HepG2 (cell line): Measurements from ENCODE around the gene SFI1. TPM values are rescaled to one million over a fixed set of nuclear protein-coding genes. Genes with fewer than 3 reads are reported as not detected.
"Not testable (repeated sequence)": the region's sequence is repeated elsewhere in the genome, so short reads cannot be mapped to it uniquely, and the experiment has no call there.

Experiments used
- ATAC-seq: fragments of 200-7000 bp; cut with Tn5 transposase; 3 replicates; pipeline ENCODE4 v1.9.1; 2020; ENCODE audit warnings: mild to moderate bottlenecking, moderate library complexity
- BruUV-seq: library from RNA; stranded (reverse); fragments of 400-500 nt; replicated peaks from 2 replicates; lab custom pipeline; 2021; lab: Mats Ljungman, UMichigan
- CTCF ChIA-PET: fragments of 300-600 bp; formaldehyde crosslinking; extraction: SDS; loops from one replicate; lab custom pipeline; 2021; ENCODE audit warnings: low total read pairs, inconsistent platforms, low intra/inter-chr PET ratio; lab: Yijun Ruan, JAX
- POLR2A ChIA-PET: fragments of 350-600 bp; sonication (Branson Sonifier 250); formaldehyde crosslinking; loops from one replicate; lab custom pipeline; 2020; ENCODE audit warnings: antibody characterized with exemption, inconsistent platforms; lab: Yijun Ruan, JAX
- DNase-seq: peaks from one replicate; pipeline ENCODE4 v3.0.0-alpha.2; 2015; ENCODE audit warnings: low spot score
- FAIRE-seq: peaks from 3 replicates; lab custom pipeline; 2011; peaks lifted over from hg19 to GRCh38; lab: Jason Lieb, UNC
- H2AFZ ChIP-seq: one replicate; pipeline ENCODE4 v1.6.1; 2011; ENCODE audit warnings: low read length, inconsistent platforms
- H3K27ac ChIP-seq: fragments of 300-600 bp; 3 replicates; pipeline ENCODE4 v1.8.0; 2011; ENCODE audit warnings: mixed run types, mild to moderate bottlenecking, mixed read lengths, low read length, inconsistent platforms; ENCODE audit not compliant: insufficient read depth; ENCODE audit errors: extremely low read length
- H3K27me3 ChIP-seq, 2 experiments: fragments of 200-600 bp in 1 of 2; 2 replicates in 1 of 2; 3 replicates in 1 of 2; pipeline versions ENCODE4 v1.6.0 to v1.8.0; 2011; ENCODE audit warnings: low read length in 2 of 2, mild to moderate bottlenecking in 2 of 2, moderate library complexity in 2 of 2, inconsistent platforms in 1 of 2; ENCODE audit not compliant: insufficient read depth in 2 of 2, control insufficient read depth in 1 of 2
- H3K36me3 ChIP-seq, 2 experiments: fragments of 200-600 bp in 1 of 2; replicated peaks in 1 of 2; 2 replicates in 1 of 2; 3 replicates in 1 of 2; pipeline versions ENCODE4 v1.5.1 to v1.8.0; 2011; ENCODE audit warnings: low read length in 2 of 2, inconsistent platforms in 1 of 2; ENCODE audit not compliant: insufficient read depth in 2 of 2, control insufficient read depth in 1 of 2
- H3K4me1 ChIP-seq: 2 replicates; pipeline ENCODE4 v1.5.1; 2012; ENCODE audit warnings: low read length, inconsistent platforms; ENCODE audit not compliant: insufficient read depth
- H3K4me2 ChIP-seq: 2 replicates; pipeline ENCODE4 v1.6.0; 2011; ENCODE audit warnings: low read depth, low read length, inconsistent platforms
- H3K4me3 ChIP-seq, 3 experiments: fragments of 200-600 bp in 1 of 3; sonication (generic), shearing (Covaris generic) in 1 of 3; replicated peaks in 1 of 3; 2 replicates each; pipeline ENCODE4 v1.5.1; 2011 to 2016; ENCODE audit warnings: low read length in 3 of 3, inconsistent platforms in 2 of 3, low read depth in 2 of 3, mild to moderate bottlenecking in 2 of 3, control low read depth in 1 of 3, mixed read lengths in 1 of 3; ENCODE audit not compliant: insufficient read depth in 1 of 3
- H3K79me2 ChIP-seq: one replicate; pipeline ENCODE4 v1.6.1; 2011; ENCODE audit warnings: low read length, inconsistent platforms; ENCODE audit not compliant: insufficient read depth
- H3K9ac ChIP-seq: 2 replicates; pipeline ENCODE4 v1.6.0; 2011; ENCODE audit warnings: mild to moderate bottlenecking, low read depth, low read length, inconsistent platforms; ENCODE audit not compliant: insufficient read depth
- H3K9me3 ChIP-seq: 2 replicates; pipeline ENCODE4 v1.5.1; 2012; ENCODE audit warnings: mild to moderate bottlenecking, low read length
- H4K20me1 ChIP-seq: 2 replicates; pipeline ENCODE4 v1.6.0; 2011; ENCODE audit warnings: inconsistent platforms, mild to moderate bottlenecking, low read length, moderate library complexity; ENCODE audit not compliant: insufficient read depth
- ADNP ChIP-seq: sonication (generic); formaldehyde crosslinking; IDR thresholded peaks from 2 replicates; pipeline ENCODE4 v1.4.0; 2020; ENCODE audit warnings: missing genetic modification reagents
- FOSL2 ChIP-seq: sonication (generic); formaldehyde crosslinking; IDR thresholded peaks from 2 replicates; pipeline ENCODE4 v1.4.0; 2020; ENCODE audit warnings: missing genetic modification reagents
- PHF20 ChIP-seq: sonication (generic); formaldehyde crosslinking; IDR thresholded peaks from 2 replicates; pipeline ENCODE4 v1.5.0; 2020; ENCODE audit warnings: mild to moderate bottlenecking, missing genetic modification reagents
- RORA ChIP-seq: sonication (generic); formaldehyde crosslinking; IDR thresholded peaks from 2 replicates; pipeline ENCODE4 v1.5.0; 2020; ENCODE audit warnings: mild to moderate bottlenecking, missing genetic modification reagents, moderate library complexity
- SAP130 ChIP-seq: IDR thresholded peaks from 2 replicates; pipeline ENCODE4 v1.6.1; 2016; ENCODE audit warnings: low read depth
- TEAD3 ChIP-seq: optimal IDR thresholded peaks from 2 replicates; pipeline ENCODE3; 2016; ENCODE audit warnings: borderline replicate concordance
- ZBTB20 ChIP-seq: sonication (generic); formaldehyde crosslinking; IDR thresholded peaks from 2 replicates; pipeline ENCODE4 v1.8.1; 2023; ENCODE audit warnings: missing genetic modification reagents, low read depth, mild to moderate bottlenecking, borderline replicate concordance
- ZMYM2 ChIP-seq: sonication (generic); formaldehyde crosslinking; IDR thresholded peaks from 2 replicates; pipeline ENCODE4 v1.8.0; 2022; ENCODE audit warnings: mild to moderate bottlenecking, missing genetic modification reagents
- ZMYM3 ChIP-seq: sonication (generic); formaldehyde crosslinking; IDR thresholded peaks from 2 replicates; pipeline ENCODE4 v1.5.1; 2020; ENCODE audit warnings: mild to moderate bottlenecking, missing genetic modification reagents
- WGBS: methylation state at CpG from one replicate; pipeline ENCODE4 v1.1.6; 2017; ENCODE audit warnings: low lambda C conversion rate; 5-methylcytosine and 5-hydroxymethylcytosine counted together
- in situ Hi-C: cut with HindIII; loops from 2 replicates; pipeline ENCODE4 v1.10.0; 2017; ENCODE audit warnings: low pct_unique_long_range_greater_than_20kb; ENCODE audit not compliant: extremely low pct_ligation_motif_present
- intact Hi-C: fragments of 100-400 bp; cut with micrococcal nuclease; formaldehyde crosslinking; loops from one replicate; pipeline ENCODE4 v1.10.0; 2022; ENCODE audit not compliant: unreplicated experiment
- polyA plus RNA-seq, 8 experiments: library from polyadenylated mRNA; depleted of rRNA in 3 of 8; stranded (reverse) in 7 of 8; unstranded in 1 of 8; fragments of >200 nt; fragmentation: Illumina TruSeq in 4 of 8; extraction: Trizol in 4 of 8; gene quantifications; 2 replicates each; pipeline versions ENCODE4 v1.2.1 to v1.2.3, GENCODE V29; 2011 to 2016; ENCODE audit warnings: low read depth in 4 of 8, missing spikeins in 1 of 8, mixed read lengths in 1 of 8; ENCODE audit not compliant: insufficient read depth in 1 of 8
- total RNA-seq, 5 experiments: library from RNA; depleted of rRNA; stranded (reverse); fragments of >200 nt; fragmentation: Illumina TruSeq; extraction: Trizol; gene quantifications; 2 replicates each; pipeline ENCODE4 v1.2.3, GENCODE V29; 2016; ENCODE audit warnings: low read depth in 1 of 5
- TF ChIP-seq, protein P1 (sequence below): sonication (generic); formaldehyde crosslinking; IDR thresholded peaks from 2 replicates; pipeline ENCODE4 v1.5.1; 2020; ENCODE audit warnings: mild to moderate bottlenecking, missing genetic modification reagents

SFI1 gene
- total and polyA plus RNA-seq, 2 of the 13 experiments (the other 11 are each of a cell fraction or from before 2014, with no cell fraction given): 20.5 to 40.1 TPM

DNA sequence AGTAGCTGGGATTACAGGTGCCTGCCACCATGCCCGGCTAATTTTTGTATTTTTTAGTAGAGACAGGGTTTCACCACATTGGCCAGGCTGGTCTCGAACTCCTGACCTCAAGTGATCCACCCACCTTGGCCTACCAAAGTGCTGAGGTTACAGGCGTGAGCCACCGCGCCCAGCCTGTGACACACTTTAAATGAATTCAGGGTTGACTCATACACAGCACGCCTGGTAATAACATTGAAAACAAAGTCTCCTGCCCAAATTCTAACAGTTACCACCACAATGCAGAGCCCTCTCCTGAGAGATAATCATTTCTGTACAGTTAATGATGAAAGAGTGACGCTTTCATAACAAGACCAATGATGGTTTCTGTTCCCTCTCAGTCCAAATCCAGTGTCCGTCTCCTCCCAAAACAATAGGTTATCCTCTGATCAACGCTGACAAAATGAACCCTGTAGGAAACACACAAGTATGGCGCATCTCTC, 164.6 kb downstream of the SFI1 start:
- not testable (repeated sequence) for BruUV-seq, H3K27me3 ChIP-seq, H2AFZ ChIP-seq
- peak overlapping the region; percentile 83 for H3K27ac ChIP-seq
- FAIRE-seq: peak; percentile 23
- peaks cover 56% of the 10 kb centered on the region for H3K79me2 ChIP-seq
- POLR2A ChIA-PET: interaction anchor here (0.8 to 3.0 kb wide), 10 partner anchors 13 to 310 kb away, joined by 3 to 33 read pairs (median 5); partner anchors contain the start of gene DEPDC5
- H3K4me1 ChIP-seq: peaks cover 42% of the 10 kb centered on the region
- TF ChIP-seq ZBTB20 (0 out of 2 replicates have a peak, but pooled peaks have one; percentile 49), SAP130 (CRISPR knock-in tag) (peak; percentile 41; the same call in 1 of the 2 replicates), RORA (0 out of 2 replicates have a peak, but pooled peaks have one; percentile 50), ZMYM3 (0 out of 2 replicates have a peak, but pooled peaks have one; percentile 26), TEAD3 (peak; percentile 11), PHF20 (0 out of 2 replicates have a peak, but pooled peaks have one; percentile 29), ADNP (CRISPR knock-in tag) (peak; percentile 59; the same call in 1 of the 2 replicates), ZMYM2 (0 out of 2 replicates have a peak, but pooled peaks have one; percentile 39), FOSL2 (CRISPR knock-in tag) (peak; percentile 82)
- TF ChIP-seq, protein P1, sequence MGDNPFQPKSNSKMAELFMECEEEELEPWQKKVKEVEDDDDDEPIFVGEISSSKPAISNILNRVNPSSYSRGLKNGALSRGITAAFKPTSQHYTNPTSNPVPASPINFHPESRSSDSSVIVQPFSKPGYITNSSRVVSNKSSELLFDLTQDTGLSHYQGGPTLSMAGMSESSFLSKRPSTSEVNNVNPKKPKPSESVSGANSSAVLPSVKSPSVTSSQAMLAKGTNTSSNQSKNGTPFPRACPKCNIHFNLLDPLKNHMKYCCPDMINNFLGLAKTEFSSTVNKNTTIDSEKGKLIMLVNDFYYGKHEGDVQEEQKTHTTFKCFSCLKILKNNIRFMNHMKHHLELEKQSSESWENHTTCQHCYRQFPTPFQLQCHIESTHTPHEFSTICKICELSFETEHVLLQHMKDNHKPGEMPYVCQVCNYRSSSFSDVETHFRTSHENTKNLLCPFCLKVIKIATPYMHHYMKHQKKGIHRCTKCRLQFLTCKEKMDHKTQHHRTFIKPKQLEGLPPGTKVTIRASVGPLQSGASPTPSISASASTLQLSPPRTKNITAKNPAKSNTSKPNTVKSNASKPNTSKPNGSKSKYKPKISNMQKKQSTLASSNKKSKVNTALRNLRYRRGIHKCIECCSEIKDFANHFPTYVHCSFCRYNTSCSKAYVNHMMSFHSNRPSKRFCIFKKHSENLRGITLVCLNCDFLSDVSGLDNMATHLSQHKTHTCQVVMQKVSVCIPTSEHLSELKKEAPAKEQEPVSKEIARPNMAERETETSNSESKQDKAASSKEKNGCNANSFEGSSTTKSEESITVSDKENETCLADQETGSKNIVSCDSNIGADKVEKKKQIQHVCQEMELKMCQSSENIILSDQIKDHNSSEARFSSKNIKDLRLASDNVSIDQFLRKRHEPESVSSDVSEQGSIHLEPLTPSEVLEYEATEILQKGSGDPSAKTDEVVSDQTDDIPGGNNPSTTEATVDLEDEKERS (CRISPR knock-in tag): 0 out of 2 replicates have a peak, but pooled peaks have one; percentile 27
- TF ChIP-seq, all 625 proteins: peak for 10; not testable (repeated sequence) for 615
- H3K36me3 ChIP-seq, H3K9me3 ChIP-seq, H4K20me1 ChIP-seq, CTCF ChIA-PET: not testable (repeated sequence)
- peak; percentile 9 for ATAC-seq
- peak overlapping the region; percentile 83 for H3K9ac ChIP-seq
- peak overlapping the region; percentile 83 to 100 (median 93) for H3K4me3 ChIP-seq
- peak; percentile 41 for DNase-seq
- 5% methylated on average over 6 of the region's 10 CpGs for WGBS
- intact Hi-C loops (loop anchor here (1.0 to 10.0 kb wide), 4 partner anchors 91 to 424 kb away; partner anchors contain the start of genes DEPDC5, PRR14L and YWHAH), in situ Hi-C loops (loop anchor here (25.0 kb wide), 1 partner anchor 426 kb away; no protein-coding TSS in a partner anchor)
- peak overlapping the region; percentile 88 for H3K4me2 ChIP-seq
